Measurements from ENCODE around the gene TMEM272. TPM values are rescaled to one million over a fixed set of nuclear protein-coding genes. Genes with fewer than 3 reads are reported as not detected.
A peak's percentile ranks its signal among the peaks of the same experiment; 100 is the strongest.

The TMEM272 gene
- total and polyA plus RNA-seq, 12 donors = 0.03 to 0.17 (median 0.05) TPM; not detected in 9

GRCh38 chr13:51814825-51815650 is 29.9 kb downstream of the TMEM272 start:
- 19 to 24% (median 22%) methylated on average over 13 of the region's 13 CpGs for WGBS, 4 donors
- Histone ChIP-seq H3K36me3 (replicated peaks in 1 of 2) (no peaks in the 10 kb centered on the region), H3K9me3 (replicated peaks in 1 of 3) (no peaks in the 10 kb centered on the region), H3K27me3 (no peaks in the 10 kb centered on the region), H3K27ac (peak overlapping the region in 2 of 5 donors; percentile 23 to 41), H3K4me3 (peak overlapping the region in 2 of 4 donors; percentile 12 to 45), H3K4me1 (replicated peaks in 1 of 2) (peaks cover 0 to 9% of the 10 kb centered on the region in 2 donors)
- intact Hi-C loops (cut with DNase I) = no loop called here
- peak; percentile 63 to 89 (median 72) for DNase-seq
- TF ChIP-seq CTCF (IDR thresholded peaks at IDR 0.05) (peak; percentile 71 to 87 (median 83)), POLR2A (IDR thresholded peaks at IDR 0.05) (no peak)

GRCh38 chr13:51814071-51814470 is 30.9 kb downstream of the TMEM272 start:
- TF ChIP-seq POLR2A (IDR thresholded peaks at IDR 0.05) (no peak), CTCF (IDR thresholded peaks at IDR 0.05) (no peak)
- Histone ChIP-seq H3K36me3 (replicated peaks in 1 of 2) (no peaks in the 10 kb centered on the region), H3K27ac (no peak overlapping the region), H3K9me3 (replicated peaks in 1 of 3) (no peaks in the 10 kb centered on the region), H3K4me1 (replicated peaks in 1 of 2) (peaks cover 0 to 9% of the 10 kb centered on the region in 2 donors), H3K27me3 (no peaks in the 10 kb centered on the region), H3K4me3 (no peak overlapping the region)
- intact Hi-C loops (cut with DNase I) = no loop called here
- no peak for DNase-seq
- WGBS, 4 donors = 97 to 100% (median 100%) methylated on average over 2 of the region's 2 CpGs

GRCh38 chr13:51811920-51812451 is 33.0 kb downstream of the TMEM272 start:
- Histone ChIP-seq H3K36me3 (replicated peaks in 1 of 2) (no peaks in the 10 kb centered on the region), H3K9me3 (replicated peaks in 1 of 3) (no peaks in the 10 kb centered on the region), H3K4me1 (replicated peaks in 1 of 2) (peaks cover 0 to 9% of the 10 kb centered on the region in 2 donors), H3K4me3 (no peak overlapping the region), H3K27ac (no peak overlapping the region), H3K27me3 (no peaks in the 10 kb centered on the region)
- DNase-seq = no peak
- intact Hi-C loops (cut with DNase I) = no loop called here
- WGBS, 4 donors = 49 to 61% (median 54%) methylated on average over 4 of the region's 4 CpGs
- TF ChIP-seq POLR2A (IDR thresholded peaks at IDR 0.05) = no peak
- no peak for TF ChIP-seq CTCF (IDR thresholded peaks at IDR 0.05)

GRCh38 chr13:51811046-51811445 is 33.9 kb downstream of the TMEM272 start:
- H3K27me3 ChIP-seq = no peaks in the 10 kb centered on the region
- no peaks in the 10 kb centered on the region for H3K36me3 ChIP-seq (replicated peaks in 1 of 2)
- TF ChIP-seq POLR2A (IDR thresholded peaks at IDR 0.05) (no peak), CTCF (IDR thresholded peaks at IDR 0.05) (no peak)
- intact Hi-C loops (cut with DNase I) = no loop called here
- WGBS, 4 donors = 78 to 89% (median 83%) methylated on average over 7 to 12 of the region's 12 CpGs
- no peak for DNase-seq
- no peak overlapping the region for H3K4me3 ChIP-seq
- no peak overlapping the region for H3K27ac ChIP-seq
- peaks cover 0 to 9% of the 10 kb centered on the region in 2 donors for H3K4me1 ChIP-seq (replicated peaks in 1 of 2)
- H3K9me3 ChIP-seq (replicated peaks in 1 of 3) = no peaks in the 10 kb centered on the region
